ENCODE measurements around the gene ARHGEF39.
A peak's percentile ranks its signal among the peaks of the same experiment; 100 is the strongest.
"Not testable (repeated sequence)": the region's sequence is repeated elsewhere in the genome, so short reads cannot be mapped to it uniquely, and the experiment has no call there.

The ARHGEF39 gene

DNA sequence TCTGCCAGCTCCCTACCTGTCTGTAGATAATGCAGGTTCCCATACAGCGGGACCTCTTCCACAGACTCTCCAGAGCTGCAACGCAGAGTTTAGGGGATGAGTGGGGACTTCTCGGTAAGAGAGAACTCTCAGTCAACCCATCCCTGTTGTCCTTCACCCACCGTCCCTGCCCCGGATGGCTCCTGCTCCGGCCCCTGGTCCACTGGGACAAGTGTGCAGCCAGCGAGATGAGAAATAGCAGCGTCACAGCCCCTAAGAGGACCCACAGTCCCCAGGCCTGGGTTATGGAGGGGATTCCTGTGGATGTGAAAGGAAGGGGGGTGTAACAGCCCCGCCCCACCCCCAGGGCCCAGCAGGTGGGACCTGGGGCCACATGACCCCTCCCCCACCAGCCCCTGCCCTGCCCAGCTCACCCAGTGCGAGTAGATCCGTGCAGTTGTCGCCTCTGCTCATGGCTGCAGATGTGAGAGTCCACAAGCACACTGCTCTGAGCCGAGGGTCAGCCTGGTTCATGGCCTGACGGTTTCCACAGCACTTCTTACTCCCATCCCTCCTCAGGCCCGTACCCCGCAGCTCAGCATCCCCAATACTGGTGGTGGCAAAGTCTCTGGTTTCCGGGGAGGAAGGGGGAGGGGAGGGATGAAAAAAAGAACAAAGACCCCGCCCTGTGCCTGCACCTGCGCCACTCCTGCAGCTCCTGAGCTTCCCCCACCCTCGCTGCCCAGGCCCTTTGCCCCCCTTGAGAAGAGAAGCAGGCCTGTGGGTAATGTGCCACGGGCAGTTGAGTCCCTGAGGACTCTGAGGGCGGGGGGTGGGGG is 14.4 kb downstream of the ARHGEF39 start, which contains the start of gene SIT1:
Gene SIT1 (minus strand): TSS at position 591 of the 818 bp plus-strand sequence. CDS start 78 bp downstream, at position 513.
- no peak for DNase-seq (ENCODE audit: low read depth)

DNA sequence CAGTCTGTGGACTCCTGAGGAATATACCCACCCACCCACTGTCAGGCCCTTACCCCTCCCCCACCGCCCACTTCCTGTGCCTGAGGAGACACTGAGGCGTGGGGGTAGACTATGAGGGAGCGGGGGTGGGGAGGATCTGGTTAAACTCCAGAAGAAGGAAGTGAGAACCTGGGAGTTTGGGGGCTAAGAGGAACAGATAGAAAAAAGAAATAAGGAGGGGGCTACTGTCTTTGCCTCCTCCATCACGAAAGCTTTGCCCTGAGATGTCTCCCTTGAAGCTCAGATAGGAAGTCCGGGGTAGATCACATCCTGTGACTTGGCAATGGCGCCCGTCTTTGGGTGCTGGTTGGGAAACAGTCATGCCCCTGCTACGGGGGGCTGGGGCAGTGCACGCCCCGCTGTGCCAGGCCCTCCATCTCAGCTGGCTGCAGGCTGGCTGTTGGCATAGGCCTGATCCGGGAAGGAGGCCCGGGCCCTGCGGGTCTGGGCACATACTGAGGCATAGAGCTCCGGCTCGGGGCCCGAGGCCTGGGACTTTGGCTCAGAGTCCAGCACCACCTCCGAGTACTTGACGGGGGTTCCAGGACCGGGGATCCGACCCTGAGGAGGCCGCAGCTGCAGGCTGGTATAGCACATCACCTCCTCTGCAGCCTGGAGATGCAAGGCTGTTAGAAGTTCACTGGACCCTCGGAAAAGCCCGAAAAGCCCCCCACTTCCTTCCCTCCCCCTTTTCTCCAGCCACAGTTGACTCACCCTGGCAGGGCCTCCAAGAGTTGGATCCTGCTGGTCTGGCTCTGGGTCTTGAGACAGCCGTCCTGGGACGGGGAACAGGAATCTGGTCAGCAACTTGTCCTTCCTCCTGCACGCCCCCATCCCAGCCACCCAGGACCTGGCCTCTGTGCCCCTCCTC is 15.3 kb downstream of the ARHGEF39 start:
- DNase-seq (ENCODE audit: low read depth), result no peak

DNA sequence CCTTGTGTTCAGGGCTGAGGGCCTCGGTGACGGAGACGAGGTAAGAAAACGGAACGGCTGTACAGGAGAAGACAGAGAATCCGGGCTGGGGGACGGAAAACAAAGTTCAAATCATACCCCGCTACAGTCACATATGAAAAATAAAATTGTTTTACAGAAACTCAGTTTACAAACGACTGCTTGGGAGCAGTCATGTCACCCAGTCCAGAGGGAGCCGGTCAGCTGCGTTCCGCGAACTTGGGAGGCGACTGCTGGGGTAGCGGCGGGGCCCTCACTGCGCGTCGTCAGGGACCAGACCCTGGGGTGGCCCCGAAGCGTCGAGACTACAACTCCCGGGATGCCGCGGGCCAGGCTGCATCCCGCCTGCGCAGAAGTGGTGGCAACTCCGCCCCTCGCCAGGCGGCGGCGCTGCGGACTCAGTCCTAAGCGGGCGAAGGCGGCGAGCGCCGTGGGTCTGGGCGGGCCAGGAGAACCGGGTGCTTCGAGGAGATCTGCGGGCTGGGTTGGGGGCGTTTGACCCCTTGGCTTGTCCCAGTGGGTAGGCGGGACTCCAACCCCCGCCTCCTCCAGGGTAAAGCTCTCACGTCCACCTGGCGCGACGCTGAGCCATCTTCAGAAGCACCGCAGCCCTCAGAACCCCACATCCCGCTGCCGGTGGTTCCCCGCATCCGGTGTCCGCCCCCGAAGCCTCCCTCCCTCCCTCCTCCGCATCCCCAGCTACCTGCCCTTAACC is 18.3 kb downstream of the ARHGEF39 start:
- peak; percentile 87 for DNase-seq (ENCODE audit: low read depth)

DNA sequence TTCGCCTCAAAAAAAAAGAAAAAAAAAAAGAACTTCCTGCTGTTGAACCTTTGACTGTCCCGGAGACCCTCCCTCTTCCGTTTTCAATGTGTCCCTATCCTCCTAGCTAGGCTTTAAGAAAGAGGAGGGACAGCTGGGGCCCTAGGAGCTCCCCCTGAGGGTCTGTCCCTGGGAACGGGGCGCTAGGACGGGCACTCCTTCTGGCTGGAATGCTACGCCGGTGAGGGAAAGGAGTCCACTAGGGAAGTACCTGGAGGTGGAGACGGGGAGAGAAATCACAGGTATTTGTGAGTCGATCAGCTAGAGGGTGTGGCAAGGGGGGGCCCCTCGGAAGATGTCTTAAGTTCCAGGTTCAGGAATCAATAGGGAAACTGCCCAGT is 18.9 kb downstream of the ARHGEF39 start:
- DNase-seq (ENCODE audit: low read depth), result no peak

DNA sequence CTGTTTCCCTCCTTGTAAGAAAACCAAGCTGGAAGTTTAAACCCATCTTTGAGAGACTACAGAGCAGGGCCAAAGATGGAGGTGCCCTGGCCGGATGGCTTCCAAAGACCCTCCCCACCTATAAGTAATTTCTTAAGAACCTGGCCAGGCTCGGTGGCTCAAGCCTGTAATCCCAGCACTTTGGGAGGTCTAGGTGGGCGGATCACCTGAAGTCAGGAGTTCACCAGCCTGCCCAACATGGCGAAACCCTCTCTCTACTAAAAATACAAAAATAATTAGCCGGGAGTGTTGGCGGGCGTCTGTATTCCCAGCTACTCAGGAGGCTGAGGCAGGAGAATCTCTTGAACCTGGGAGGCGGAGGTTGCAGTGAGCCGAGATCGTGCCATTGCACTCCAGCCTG is 19.3 kb downstream of the ARHGEF39 start:
- not testable (repeated sequence) for DNase-seq (ENCODE audit: low read depth)

DNA sequence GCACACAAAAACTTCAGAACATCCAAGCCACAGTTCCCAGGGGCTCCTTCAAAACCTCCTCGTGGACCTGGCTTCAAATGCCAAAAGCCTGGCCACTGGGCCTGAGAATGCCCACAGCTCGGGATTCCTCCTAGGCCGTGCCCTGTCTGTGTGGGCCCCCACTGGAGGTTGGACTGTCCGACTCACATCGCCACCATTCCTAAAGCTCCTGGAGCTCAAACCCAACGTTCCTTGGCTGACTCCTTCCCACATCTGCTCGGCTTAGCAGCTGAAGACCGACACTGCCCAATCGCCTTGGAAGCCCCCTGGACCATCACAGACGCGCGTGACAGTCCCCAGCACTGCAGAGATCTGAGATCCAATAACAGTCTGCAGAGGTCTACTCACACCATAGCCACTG is 21.9 kb downstream of the ARHGEF39 start:
- no peak for DNase-seq (ENCODE audit: low read depth)

DNA sequence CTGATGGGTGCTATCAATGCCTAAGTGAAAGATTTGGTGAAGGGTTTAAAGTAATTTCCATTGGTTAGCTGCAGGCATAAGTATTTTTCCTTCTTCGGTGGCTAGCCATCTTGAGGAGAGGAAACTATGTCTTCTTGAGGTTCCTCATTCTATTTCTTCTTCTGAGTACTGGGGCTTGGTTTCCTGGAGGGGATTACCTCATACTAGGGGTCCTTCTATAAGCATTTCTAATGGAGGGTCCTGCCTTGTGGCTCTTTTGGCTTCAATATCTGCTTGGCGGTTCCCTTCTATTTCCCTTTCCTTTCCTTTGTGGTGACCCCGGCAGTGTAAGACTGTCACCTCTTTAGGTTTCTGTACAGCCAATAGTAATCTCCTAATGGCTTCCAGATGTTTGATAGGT is 23.5 kb downstream of the ARHGEF39 start:
- not testable (repeated sequence) for DNase-seq (ENCODE audit: low read depth)

DNA sequence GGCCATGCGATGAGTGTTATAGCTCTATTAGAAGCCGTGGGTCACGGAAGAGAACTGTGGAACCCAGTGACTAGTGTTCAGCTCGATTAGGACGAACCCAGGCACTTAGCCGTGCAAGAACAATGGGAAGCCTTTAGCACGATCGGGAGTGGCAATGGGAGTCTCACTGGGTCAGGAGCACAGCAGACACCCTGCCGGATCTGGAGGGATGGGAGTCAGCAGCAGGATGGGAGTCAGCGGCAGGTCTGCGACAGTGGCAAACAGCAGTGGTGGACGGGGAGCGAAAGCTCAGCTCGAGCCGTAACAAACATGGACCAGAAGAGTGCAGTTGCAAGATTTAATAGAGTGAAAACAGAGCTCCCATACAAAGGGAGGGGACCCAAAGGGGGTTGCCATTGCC is 24.6 kb downstream of the ARHGEF39 start:
- not testable (repeated sequence) for DNase-seq (ENCODE audit: low read depth)

DNA sequence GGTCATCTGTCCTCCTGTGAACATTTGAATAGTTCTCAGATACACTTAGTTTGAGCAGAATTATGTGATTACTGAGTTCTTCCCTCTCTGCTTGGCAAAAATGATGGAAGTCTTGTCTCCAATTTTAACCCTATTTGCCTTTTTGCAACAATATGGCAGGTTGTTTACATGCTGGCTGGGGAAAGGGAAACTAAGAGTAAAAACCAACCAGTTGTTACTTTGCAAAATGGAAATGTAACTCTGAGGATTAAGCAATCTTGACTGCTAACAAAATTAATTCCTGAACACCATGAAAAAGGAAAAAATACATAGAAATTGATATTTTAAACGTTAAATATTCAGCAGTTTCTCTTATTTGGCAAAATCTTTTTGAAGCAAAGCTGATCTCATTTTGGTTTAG is 25.4 kb downstream of the ARHGEF39 start:
- no peak for DNase-seq (ENCODE audit: low read depth)

DNA sequence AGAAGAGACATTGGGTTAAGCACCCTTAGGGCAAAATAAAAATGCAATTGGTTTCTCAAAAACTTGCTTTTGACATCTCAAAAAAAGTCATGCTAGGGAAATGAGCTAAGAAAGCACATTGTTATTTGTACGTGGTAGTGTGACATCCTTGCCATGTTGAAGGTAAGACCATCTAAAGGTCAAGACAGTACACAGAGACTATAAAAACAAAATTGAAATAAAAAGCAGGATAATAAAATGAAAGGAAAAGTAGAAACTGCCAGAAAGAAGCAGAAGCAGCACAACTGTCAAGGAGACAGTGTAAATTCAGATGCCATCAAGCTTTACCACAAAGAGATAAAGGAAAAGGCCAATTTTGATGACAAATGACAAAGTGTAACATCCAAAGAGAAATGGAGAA is 25.8 kb downstream of the ARHGEF39 start:
- DNase-seq (ENCODE audit: low read depth), result peak; percentile 40

DNA sequence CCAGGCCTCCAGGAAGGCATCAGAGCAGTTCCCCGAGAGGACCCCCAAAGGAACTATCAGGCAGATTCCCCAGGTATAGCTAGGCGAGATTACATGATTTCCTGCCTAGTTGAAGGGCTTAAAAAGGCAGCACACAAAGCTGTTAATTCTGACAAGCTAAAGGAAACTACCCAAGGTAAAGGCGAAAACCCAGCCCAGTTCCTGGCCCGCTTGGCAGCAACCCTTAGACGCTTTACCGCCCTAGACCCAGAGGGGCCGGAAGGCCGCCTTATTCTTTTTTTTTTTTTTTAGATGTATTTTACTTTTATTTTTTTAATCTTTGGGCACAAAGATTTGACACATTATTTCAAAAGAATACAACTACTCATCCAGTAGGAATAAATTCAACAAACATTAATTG is 26.2 kb downstream of the ARHGEF39 start:
- DNase-seq (ENCODE audit: low read depth), result not testable (repeated sequence)

DNA sequence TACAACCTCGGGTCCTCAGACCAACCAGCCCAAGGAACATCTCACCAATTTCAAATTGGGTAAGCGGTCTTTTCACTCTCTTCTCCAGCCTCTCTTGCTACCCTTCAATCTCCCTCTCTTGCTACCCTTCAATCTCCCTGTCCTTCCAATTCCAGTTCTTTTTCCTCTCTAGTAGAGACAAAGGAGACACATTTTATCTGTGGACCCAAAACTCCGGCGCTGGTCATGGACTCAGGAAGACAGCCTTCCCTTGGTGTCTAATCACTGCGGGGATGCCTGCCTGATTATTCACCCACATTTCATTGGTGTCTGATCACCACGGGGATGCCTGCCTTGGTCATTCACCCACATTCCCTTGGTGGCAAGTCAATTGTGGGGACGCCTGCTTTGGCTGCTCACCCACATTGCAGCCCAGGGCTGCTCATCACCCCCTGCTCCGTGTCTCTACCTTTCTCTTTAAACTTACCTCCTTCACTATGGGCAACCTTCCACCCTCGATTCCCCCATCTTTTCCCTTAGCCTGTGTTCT is 27.5 kb downstream of the ARHGEF39 start:
- peak; percentile 46 for DNase-seq (ENCODE audit: low read depth)

DNA sequence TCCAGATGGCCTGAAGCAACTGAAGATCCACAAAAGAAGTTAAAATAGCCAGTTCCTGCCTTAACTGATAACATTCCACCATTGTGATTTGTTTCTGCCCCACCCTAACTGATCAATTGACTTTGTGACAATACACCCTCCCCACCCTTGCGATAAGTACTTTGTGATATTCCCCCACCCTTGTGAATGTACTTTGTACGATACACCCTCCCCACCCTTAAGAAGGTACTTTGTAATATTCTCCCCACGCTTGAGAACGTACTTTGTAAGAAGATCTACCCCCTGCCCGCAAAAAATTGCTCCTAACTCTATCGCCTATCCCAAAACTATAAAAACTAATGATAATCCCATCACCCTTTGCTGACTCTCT is 28.1 kb downstream of the ARHGEF39 start:
- not testable (repeated sequence) for DNase-seq (ENCODE audit: low read depth)

DNA sequence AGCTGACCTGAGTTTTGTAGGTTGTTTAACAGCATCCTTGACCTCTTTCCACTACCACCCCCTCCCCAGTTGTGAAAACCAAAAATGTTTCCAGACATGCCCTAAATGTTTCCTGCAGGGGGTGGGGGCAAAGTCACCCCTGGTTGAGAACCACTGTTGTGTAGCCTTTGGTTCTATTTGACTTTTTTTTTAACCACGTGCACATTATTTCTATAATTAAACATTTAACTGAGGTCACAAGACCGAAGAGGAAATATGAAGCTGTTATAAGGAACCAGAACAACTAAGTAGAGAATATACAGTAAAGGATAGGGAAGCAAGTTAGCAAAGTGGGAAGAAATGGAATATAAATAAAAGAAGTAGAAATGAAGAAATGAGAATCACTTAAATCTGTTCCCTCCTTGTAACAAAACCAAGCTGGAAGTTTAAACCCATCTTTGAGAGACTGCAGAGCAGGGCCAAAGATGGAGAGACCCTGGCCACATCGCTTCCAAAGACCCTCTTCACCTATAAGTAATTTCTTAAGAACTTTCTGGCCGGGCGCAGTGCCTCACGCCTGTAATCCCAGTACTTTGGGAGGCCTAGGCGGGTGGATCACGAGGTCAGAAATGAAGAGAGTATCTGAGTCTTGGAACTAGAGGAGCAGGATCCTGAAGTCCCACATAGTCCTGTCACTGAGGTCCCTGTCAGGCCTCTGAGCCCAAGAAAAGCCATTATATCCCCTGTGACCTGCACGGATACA is 28.7 kb downstream of the ARHGEF39 start:
- no peak for DNase-seq (ENCODE audit: low read depth)

DNA sequence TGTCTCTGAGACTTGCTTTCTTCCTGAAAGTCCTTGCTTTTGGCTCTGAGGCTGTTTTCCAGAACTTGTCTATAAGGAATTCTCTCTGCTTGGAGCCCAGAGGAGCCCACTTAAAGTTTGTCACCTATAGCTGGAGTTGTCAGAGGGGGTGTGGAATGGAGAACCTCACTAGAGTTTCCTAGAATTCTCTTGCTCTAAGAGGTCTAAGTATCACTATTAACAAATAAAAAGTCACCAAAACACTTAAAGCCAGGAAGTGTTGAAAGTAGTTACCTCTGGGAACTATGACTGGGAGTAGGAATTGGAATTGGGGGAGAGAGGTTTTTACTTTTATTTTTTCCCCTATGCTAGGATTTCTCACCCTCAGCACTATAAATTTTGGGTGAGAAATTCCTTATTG is 29.3 kb downstream of the ARHGEF39 start:
- no peak for DNase-seq (ENCODE audit: low read depth)

DNA sequence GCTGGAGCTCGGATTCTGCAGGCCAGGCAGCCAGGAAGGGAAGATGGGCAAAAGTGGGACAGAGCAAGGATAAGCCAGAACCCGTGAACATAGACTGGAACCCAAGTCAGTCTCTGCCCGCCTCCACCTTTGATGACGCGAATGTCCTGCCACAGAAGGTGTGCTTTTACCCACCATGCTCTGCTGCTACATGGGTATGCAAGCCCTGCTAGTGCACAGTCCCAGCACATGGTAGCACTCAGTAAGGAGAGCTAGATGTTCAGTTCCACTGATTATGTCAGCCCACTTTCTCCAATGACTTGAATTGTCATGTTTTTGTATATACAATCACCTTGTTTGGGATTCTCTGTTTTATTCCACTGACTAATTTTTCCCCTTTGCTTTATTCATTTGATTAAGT is 35.4 kb downstream of the ARHGEF39 start:
- DNase-seq (ENCODE audit: low read depth), result no peak

DNA sequence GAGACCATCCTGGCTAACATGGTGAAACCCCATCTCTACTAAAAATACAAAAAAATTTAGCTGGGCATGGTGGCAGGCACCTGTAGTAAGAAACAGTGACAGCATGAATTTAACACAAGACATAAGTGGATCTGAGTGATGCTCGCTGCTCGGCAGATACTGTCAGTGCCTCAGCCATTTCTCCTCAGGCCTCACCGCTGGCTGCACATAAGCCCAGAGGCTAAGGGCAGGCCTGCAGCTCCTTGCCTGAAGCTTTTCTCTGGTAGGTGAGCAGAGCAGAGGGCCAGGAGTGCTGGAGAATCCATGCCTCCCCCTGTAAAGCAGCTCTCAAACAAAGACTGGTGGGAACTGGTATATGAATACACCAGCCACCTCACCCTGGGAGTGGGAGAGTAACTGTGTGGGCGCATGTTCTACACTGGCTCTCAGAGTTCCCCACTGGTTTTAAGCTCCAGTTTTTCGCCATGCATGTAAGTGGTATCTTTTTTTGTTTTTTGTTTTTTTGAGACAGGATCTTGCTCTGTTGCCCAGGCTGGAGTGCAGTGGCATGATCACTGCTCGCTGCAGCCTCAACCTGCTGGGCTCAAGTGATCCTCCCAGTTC is 36.5 kb downstream of the ARHGEF39 start:
- no peak for DNase-seq (ENCODE audit: low read depth)

DNA sequence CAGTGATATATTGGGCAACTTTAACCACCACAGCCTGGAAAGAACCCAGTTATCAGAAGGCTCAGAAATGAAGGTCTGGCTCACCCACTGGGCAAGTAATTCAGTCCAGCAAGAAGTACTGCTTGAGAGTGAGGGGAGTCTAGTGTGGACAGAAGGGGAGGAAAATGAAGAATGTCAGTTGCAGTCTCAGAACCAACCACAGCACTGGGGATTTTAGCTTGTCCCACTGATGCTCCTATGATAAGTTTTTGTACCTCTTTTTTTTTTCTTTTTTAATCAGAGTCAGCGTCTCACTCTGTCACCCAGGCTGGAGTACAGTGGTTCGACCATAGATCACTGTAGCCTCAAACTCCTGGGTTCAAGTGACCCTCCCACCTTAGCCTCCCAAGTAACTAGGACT is 37.4 kb downstream of the ARHGEF39 start:
- DNase-seq (ENCODE audit: low read depth), result no peak

DNA sequence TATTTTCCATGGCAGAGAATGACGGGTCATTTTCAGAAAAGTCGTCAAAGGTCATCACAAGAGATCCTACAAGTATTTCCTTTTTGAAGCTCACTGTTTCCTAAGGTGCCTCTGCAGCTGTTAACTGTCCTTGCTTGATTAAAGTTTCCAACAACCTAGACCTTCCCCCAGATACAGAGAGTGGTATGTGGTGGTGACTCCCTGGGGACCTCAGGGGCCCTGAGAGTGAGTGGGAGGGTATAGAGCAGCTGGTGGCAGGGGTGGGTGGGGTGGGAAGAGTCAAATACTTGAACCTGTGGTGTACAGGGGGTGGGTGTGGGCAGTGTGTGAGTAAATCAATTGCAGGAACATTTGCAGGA is 45.2 kb downstream of the ARHGEF39 start:
- no peak for DNase-seq (ENCODE audit: low read depth)

DNA sequence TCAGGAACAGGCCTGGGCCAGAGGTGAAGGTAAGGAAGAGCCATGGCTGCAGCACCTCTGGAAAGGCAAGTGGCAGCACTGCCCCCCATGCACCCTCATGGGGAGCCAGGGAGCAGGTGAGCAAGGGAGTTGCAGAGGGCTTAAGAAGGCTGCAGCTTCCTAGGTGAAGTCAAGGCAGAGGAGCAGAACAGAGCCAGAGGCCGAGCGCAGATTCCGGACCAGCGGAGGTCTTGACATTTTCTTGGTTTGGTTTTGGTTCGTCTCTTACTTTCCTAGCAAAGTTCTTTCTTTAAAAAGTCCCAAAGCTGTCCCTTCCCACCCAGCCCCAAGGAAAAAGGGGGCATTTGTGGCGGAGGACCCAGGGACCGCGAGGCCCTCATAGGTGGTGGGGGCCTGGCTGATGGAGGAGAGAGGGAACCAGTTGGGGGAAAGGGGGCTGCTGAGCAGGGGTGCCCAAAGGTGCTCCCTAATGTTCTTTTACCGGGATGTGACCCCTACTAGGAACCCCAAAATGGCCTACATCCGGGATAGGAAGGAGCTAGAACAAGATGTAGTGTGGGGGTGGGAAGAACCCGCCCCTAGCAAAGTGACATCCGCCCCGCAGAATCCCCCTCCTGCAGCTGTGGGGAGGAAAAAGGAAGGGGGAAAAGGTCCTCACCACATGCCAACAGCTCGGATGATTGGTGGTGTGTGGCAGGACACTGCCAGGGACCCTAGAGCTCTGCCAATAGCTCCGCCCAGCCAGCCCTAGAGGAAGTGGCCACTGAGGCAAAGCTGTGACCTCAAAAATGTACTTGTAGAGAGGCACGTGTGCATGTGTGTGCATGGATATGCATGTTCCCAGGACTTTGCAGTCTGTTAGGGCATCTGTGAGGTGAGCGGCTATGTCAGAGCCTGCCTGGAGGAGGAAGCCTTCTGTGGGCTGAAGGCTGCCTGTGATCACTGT is 45.9 kb downstream of the ARHGEF39 start:
- DNase-seq (ENCODE audit: low read depth), result no peak

Measured in EH (cell line).